ENCODE results near the gene PIEZO2. TPM values are rescaled to one million over a fixed set of nuclear protein-coding genes. Genes with fewer than 3 reads are reported as not detected.

The PIEZO2 gene
- total RNA-seq, 1 donor from 2014 or later = 1.7 TPM

- Mint-ChIP-seq H3K4me1 (ENCODE audit: low read depth) (peaks cover 10% of the 10 kb centered on the region), H3K9me3 (ENCODE audit: low read depth) (peaks cover 14% of the 10 kb centered on the region), H3K27ac (no peak overlapping the region), H3K36me3 (ENCODE audit: insufficient read depth) (no peaks in the 10 kb centered on the region), H3K4me3 (ENCODE audit: low read depth) (no peak overlapping the region), H3K27me3 (peaks cover 77% of the 10 kb centered on the region)
- TF ChIP-seq, protein P1, sequence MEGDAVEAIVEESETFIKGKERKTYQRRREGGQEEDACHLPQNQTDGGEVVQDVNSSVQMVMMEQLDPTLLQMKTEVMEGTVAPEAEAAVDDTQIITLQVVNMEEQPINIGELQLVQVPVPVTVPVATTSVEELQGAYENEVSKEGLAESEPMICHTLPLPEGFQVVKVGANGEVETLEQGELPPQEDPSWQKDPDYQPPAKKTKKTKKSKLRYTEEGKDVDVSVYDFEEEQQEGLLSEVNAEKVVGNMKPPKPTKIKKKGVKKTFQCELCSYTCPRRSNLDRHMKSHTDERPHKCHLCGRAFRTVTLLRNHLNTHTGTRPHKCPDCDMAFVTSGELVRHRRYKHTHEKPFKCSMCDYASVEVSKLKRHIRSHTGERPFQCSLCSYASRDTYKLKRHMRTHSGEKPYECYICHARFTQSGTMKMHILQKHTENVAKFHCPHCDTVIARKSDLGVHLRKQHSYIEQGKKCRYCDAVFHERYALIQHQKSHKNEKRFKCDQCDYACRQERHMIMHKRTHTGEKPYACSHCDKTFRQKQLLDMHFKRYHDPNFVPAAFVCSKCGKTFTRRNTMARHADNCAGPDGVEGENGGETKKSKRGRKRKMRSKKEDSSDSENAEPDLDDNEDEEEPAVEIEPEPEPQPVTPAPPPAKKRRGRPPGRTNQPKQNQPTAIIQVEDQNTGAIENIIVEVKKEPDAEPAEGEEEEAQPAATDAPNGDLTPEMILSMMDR (IDR thresholded peaks at IDR 0.05; ENCODE audit: unreplicated experiment) = no peak
- DNase-seq (ENCODE audit: low spot score, unreplicated experiment) = no peak
Observed at GRCh38 chr18:11071300-11071699, 78.1 kb downstream of the PIEZO2 start.

- TF ChIP-seq, protein P1 (IDR thresholded peaks at IDR 0.05; ENCODE audit: unreplicated experiment) = no peak
- peaks cover 10% of the 10 kb centered on the region for H3K4me1 Mint-ChIP-seq (ENCODE audit: low read depth)
- no peaks in the 10 kb centered on the region for H3K36me3 Mint-ChIP-seq (ENCODE audit: insufficient read depth)
- peaks cover 78% of the 10 kb centered on the region for H3K27me3 Mint-ChIP-seq
- H3K9me3 Mint-ChIP-seq (ENCODE audit: low read depth) = peaks cover 18% of the 10 kb centered on the region
- DNase-seq (ENCODE audit: low spot score, unreplicated experiment) = no peak
- no peak overlapping the region for H3K27ac Mint-ChIP-seq
- H3K4me3 Mint-ChIP-seq (ENCODE audit: low read depth) = no peak overlapping the region
Observed at GRCh38 chr18:11070593-11070992, 78.8 kb downstream of the PIEZO2 start.

DNA sequence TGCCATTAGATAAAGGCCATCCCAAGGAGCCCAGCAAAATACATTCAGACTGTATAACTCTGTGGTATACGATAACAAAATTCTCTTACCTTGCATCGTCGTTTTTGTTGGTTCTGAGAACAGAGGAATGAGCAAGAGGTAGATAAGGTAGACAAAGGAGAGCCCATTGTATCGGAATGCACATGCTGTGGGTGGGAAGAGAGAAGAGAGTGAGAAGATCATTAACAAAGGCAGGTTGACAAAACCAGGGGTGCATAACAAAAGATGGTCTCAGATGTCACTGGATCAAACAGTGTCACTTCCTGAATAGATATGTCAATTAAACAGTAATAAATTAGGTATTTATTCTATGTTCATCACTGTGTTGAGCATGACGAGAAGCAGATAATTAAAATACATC, 83.3 kb downstream of the PIEZO2 start:
- H3K4me1 Mint-ChIP-seq (ENCODE audit: low read depth) = no peaks in the 10 kb centered on the region
- no peak overlapping the region for H3K27ac Mint-ChIP-seq
- DNase-seq (ENCODE audit: low spot score, unreplicated experiment) = no peak

DNA sequence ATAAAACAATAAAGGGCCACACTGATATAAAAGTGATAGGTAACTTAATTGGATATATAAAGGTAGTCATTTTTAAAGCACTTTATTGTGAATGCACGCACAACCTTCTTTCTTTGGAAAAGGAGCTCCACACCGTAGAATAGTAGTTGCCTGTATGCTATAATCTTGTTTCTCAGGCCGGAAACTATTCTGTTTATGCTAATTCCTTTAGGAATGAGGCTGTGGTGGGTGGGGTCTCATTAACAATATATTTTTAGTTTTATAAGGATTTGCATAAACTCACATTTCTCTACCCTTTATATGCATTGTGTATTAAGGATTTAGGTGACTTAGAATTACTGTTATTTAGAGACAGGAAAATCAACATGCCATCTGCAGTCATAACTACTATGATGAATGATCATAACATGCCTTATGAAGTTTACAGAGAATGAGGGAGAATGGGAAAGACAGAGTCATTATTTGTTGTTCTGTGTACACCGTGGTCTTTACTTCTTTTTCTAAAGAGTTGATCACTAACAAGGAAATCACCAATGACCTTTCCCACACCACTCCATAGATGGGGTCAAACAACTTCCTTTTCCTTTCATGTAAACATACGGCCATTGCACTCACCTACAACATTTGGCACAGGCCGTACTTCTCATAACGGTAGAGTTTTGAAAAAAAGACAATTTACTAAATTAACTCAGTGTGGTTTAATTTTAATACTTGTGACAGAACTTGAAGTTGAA, 84.5 kb downstream of the PIEZO2 start:
- TF ChIP-seq, protein P1 (IDR thresholded peaks at IDR 0.05; ENCODE audit: unreplicated experiment) = no peak
- Mint-ChIP-seq H3K36me3 (ENCODE audit: insufficient read depth) (no peaks in the 10 kb centered on the region), H3K27me3 (peaks cover 45% of the 10 kb centered on the region), H3K27ac (no peak overlapping the region), H3K4me3 (ENCODE audit: low read depth) (no peak overlapping the region), H3K4me1 (ENCODE audit: low read depth) (no peaks in the 10 kb centered on the region), H3K9me3 (ENCODE audit: low read depth) (peaks cover 18% of the 10 kb centered on the region)
- no peak for DNase-seq (ENCODE audit: low spot score, unreplicated experiment)

More for the DNA sequence above, 83.3 kb downstream of the PIEZO2 start:
- H3K4me3 Mint-ChIP-seq (ENCODE audit: low read depth) = no peak overlapping the region
- TF ChIP-seq, protein P1 (IDR thresholded peaks at IDR 0.05; ENCODE audit: unreplicated experiment) = no peak
- peaks cover 55% of the 10 kb centered on the region for H3K27me3 Mint-ChIP-seq
- peaks cover 18% of the 10 kb centered on the region for H3K9me3 Mint-ChIP-seq (ENCODE audit: low read depth)
- H3K36me3 Mint-ChIP-seq (ENCODE audit: insufficient read depth) = no peaks in the 10 kb centered on the region

- H3K4me3 Mint-ChIP-seq (ENCODE audit: low read depth) = no peak overlapping the region
- H3K27ac Mint-ChIP-seq = no peak overlapping the region
- no peaks in the 10 kb centered on the region for H3K36me3 Mint-ChIP-seq (ENCODE audit: insufficient read depth)
- TF ChIP-seq, protein P1 (IDR thresholded peaks at IDR 0.05; ENCODE audit: unreplicated experiment) = no peak
- peaks cover 18% of the 10 kb centered on the region for H3K9me3 Mint-ChIP-seq (ENCODE audit: low read depth)
- no peak for DNase-seq (ENCODE audit: low spot score, unreplicated experiment)
- peaks cover 40% of the 10 kb centered on the region for H3K27me3 Mint-ChIP-seq
- H3K4me1 Mint-ChIP-seq (ENCODE audit: low read depth) = no peaks in the 10 kb centered on the region
Observed at GRCh38 chr18:11064106-11064505, 85.3 kb downstream of the PIEZO2 start.
